GM19239 (cell line): ENCODE measurements around the gene TMC7.

Source experiments
- DNase-seq: peaks from one replicate; pipeline ENCODE4 v3.0.0; 2011; ENCODE audit warnings: low spot score; ENCODE audit not compliant: insufficient read length
- FAIRE-seq: peaks from 2 replicates; lab custom pipeline; 2011; peaks lifted over from hg19 to GRCh38; lab: Jason Lieb, UNC

Gene TMC7

DNA sequence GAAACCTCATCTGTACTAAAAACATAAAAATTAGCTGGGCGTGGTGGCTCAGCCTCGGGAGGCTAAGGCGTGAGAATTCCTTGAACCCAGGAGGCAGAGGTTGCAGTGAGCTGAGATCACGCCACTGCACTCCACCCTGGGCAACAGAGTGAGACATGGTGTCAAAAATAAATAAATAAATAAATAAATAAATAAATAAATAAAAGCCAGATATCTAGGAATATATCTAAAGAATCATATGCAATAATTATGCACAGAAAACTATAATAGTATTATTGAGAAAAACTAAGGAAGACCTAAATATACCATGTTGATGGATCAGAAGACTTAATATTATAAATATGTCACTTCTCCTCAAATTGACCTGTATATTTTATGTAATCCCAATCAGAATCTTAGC lies 37.0 kb downstream of the TMC7 start:
- no peak for FAIRE-seq
- no peak for DNase-seq

DNA sequence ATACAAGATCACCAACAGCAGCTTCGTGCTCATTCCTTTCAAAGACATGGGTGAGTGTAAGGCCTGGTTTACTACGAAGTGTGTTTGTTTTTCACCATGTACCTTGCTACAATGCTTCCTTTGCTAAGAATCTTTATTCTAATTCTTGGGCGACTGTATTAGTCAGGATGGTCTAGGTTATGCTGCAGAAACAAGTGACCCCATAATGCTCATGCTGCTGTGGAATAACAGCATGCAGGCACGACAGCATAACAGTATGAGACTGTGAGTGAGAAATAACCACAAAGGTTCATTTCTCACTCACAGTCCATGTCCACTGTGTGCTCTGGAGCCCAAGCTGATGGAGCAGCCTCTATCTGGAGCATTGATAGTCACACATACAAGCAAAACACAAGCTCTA lies 38.0 kb downstream of the TMC7 start:
- FAIRE-seq (no peak), DNase-seq (no peak)

DNA sequence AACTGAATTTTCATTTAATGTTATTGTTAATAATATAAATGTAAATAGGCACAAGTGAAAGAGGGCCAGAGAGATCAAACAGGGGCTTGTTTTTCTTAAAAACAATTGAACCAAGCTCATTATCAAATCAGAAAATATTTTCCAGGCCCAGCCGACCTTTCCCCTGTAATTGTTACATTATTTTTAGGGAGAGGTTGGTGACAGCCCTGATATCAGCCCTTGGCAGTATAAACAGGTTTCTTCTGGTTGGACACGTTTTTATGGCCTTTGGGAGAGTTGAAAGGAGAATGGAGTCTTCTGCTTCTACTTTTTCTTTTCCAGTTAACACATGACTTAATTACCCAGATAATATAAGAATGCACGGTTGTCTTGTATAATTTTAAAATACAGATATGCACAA lies 43.7 kb downstream of the TMC7 start:
- no peak for DNase-seq
- FAIRE-seq = no peak

DNA sequence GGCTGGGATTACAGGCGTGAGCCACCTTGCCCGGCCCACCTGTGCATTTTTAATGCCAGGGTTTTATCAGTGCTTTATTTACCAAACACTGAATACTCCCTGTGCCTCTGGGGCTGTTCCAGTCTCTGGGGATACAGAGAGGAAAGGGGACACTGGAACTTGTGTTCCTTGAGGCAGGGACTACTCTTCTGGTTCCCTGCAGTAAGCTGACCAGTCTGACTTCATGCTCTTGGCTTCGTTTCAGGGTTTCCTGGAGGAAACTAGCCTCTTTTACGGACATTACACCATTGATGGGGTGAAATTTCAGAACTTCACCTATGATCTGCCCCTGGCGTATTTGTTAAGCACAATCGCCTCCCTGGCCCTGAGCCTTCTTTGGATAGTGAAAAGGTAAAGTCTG lies 46.2 kb downstream of the TMC7 start:
- DNase-seq (no peak), FAIRE-seq (no peak)

DNA sequence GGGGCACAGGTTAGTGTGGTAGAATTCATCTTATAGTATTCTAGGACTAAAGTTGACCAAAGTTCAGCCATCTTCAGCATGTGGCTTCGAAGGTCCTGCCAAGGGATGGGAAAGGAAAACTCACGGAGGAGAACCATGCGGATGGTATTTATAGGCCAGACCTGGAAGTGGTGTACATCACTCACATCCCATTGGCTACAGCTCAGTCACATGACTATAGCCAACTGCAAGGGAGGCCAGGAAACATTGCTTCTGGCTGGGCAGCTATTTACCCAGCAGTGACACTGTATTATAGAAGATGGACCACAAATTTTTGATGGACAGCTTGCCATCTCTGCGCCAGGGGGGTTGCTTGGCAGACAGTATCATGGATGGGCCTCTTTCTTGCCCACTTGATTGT lies 48.0 kb downstream of the TMC7 start:
- FAIRE-seq = no peak

DNA sequence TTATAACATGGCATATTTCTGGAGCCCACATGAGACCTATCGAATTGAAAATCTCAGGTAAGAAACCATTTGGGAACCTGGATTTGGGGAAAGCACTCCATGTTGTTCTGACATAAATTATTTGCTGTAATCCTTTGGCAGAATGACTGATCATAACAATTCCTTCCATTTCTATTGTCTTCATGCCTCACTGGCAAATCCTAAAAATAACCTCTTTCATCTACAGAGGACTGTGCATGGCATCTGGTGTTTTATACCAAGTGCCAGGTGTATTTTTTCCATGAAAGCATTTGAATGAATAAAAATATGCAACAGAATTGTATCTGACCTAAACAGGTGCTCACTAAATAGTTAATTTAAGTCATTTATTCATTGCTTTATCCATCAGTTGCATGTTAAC lies 50.0 kb downstream of the TMC7 start:
- FAIRE-seq (no peak), DNase-seq (no peak)

More for the DNA sequence above, 48.0 kb downstream of the TMC7 start:
- DNase-seq = no peak

DNA sequence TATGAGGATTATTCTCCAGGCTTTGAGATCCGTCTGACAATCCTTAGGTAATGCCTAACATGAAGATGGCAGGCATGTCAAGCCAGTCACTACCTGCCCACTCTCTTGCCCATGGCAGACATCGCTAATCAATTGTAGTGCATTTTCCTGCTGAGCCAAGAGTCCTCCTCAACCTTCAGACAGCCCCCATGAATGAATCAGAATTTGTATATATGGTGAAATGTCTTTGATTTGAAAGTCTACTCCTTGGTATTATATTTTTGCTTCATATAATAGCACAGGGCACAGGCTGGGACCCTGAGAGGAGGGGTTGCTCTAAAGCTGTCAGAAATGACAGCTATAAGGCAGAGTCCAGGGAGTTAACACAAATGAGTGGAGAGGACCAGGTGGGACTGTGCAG lies 56.7 kb downstream of the TMC7 start:
- no peak for FAIRE-seq
- DNase-seq = no peak

DNA sequence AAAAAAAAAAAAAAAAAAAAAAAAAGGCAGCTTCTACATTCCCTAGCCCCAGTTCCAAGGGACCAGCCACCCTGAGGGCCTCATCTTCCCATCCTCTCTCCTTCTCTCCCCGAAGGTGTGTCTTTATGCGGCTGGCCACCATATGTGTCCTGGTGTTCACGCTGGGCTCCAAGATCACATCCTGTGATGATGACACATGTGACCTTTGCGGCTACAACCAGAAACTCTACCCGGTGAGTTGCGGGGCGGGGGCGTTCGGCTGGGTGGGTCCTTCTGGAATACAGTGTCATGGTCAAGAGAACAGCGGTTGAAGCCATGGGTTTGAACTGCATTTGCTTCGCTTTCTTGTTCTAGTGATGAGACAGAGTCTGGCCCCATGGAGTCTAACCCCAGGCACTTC lies 61.0 kb downstream of the TMC7 start:
- no peak for FAIRE-seq
- DNase-seq = no peak

DNA sequence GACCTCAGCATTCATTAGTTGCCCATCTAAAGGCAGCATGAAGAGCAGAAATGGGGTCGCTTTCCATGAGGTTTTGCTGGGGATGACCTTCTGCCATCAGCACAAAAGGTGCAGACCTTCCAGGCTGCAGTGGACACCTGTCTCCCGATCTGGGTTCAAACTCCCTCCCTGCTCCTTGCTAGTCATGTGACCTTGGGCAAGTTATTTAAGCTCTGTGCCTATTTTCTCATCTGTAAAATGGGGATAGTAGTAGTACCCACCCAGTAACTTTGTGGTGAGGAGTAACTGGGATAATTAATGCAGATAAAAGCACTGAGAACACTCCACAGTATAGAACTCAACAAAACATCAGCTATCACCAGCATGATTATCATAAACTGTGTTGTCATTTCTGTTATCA lies 62.3 kb downstream of the TMC7 start:
- DNase-seq (no peak), FAIRE-seq (no peak)

DNA sequence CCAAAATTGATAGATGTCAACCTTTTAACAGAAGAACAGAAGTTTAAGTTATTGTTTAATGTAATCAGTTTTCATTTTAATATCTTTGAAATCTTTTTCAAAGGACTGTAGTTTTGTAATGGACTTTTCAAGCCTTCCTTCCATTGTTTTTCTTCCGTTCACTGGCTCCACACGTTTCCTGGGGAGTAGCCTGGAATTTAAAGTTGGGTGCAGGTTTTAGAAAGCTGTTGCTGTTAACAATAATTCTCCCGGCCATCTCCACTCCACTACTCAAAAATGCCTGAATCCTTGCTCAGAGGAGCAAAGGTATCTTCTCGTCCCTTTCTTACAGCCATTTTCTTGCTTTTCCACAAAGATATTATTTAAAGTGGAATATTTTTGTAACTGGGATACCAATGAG lies 79.0 kb downstream of the TMC7 start:
- FAIRE-seq = no peak
- DNase-seq = no peak

DNA sequence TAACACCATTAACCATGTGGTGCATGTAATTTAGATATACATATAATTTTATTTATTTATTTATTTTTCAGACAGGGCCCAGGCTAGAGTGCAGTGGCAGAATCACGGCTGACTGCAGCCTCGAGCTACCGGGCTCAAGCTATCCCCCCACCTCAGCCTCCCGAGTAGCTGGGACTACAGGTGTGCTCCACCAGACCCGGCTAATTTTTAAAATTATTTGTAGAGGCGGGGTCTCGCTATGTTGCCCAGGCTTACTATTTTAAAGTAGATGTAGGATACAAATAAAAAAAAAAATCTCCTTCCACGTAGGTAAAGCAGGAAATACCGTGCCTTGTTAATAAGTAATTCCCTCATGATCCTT lies 83.2 kb downstream of the TMC7 start:
- DNase-seq = no peak
- no peak for FAIRE-seq

DNA sequence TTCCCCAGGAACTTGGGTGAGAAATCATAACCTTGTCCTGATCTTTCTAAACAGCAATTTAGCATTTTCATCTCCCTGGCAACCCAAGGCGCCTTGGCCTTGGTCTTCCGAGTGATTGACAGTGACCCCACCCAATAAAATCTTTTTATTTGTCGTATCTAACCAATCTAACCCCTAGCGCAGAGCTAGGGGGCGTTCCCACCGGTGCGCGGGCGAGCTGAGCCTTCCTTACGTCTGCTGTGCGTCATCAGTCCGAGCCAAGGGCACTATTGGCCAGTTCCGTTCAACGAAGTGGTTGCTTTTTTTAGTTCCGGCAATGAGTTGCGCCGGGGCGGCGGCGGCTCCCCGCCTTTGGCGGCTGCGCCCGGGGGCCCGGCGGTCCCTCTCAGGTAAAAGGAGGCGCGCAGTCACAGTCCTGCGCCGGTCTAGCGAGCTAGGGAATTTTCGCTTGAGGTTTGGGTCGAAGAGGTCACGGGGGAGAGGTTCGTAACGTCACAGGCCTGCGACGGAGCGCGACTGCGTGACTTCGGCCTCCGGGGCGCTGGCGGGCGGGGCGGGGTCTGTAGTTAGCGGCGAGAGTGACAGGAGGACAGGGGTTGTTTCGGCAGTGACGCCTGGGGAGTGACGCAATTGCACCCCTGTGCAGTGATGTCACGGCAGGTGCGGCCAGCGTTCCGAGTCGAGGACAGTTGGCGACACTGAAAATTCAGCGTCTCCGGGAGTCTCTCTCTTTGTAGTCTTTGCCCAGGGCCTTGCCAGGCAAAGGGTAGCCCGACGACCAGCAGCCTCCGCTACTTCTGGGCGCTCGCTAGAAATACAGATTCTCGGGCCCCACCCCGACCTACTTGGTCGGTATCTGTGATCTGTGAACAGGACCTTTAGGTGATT lies 83.9 kb downstream of the TMC7 start, which contains the start of gene COQ7:
COQ7 (plus strand) TSS at position 266 of the 888 bp plus-strand sequence; CDS start at position 317, 51 bp downstream.
- FAIRE-seq = peak; percentile 98
- peak; percentile 90 for DNase-seq

DNA sequence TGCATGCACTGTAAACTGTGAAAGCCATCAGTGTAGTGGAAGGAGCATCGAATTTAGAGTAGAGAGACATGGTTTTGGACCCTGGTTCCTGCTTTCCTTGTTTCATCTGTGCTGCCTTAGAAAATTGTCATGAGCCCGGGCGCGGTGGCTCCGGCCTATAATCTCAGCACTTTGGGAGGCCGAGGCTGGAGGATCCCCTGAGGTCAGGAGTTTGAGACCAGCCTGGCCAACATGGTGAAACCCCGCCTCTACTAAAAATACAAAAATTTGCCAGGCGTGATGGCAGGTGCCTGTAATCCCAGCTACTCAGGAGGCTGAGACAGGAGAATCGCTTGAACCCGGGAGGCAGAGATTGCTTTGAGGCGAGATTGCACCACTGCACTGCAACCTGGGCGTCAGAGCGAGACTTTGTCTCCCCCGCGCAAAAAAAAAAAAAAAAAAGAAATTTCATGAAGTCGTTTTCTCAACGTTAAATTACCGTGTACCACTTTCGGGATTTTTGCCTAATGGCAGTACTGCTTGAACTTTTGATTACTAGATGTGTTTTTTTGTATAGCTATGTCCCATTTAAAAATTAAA lies 84.6 kb downstream of the TMC7 start:
- DNase-seq = no peak
- FAIRE-seq = no peak

DNA sequence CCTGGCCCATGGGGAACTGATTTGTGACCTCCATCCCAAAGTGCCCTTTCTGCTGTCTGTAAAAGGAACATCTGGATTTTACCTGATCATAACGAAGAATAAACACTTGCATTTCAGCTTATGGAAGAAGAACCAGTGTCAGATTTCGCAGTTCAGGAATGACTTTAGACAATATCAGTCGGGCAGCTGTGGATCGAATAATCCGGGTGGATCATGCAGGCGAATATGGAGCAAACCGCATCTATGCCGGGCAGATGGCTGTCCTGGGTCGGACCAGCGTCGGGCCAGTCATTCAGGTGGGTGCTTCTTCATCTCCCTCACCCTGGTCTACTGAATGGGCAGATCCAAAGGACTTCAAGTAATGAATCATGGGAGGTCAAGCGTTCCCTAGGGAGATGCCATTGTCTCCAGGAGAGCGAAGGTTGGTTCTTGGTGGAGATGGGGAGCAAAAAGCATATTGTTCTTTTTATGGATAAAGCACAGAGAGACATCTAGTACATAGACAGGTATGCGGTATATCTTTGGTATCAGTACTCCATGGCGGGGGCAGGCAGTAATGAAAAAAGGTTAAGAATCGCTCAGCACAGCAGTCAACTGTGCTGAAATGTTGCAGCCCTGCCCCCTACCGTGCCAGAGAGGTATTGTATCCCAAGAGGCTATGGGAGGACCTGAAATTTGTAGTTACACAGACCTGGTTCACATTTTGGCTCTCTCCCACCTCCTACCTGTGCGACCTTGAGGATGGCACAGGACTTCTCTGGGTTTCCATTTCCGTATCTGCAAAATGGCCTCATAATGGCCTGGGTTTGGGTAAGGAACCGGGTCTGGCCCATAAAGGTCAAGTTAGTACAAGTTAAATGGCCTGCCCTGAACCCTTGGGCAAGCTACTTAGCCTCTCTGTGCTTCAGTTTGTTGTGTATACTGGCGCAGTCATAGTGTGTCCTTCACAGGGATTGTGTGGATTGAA lies 88.4 kb downstream of the TMC7 start:
- DNase-seq (no peak), FAIRE-seq (no peak)

DNA sequence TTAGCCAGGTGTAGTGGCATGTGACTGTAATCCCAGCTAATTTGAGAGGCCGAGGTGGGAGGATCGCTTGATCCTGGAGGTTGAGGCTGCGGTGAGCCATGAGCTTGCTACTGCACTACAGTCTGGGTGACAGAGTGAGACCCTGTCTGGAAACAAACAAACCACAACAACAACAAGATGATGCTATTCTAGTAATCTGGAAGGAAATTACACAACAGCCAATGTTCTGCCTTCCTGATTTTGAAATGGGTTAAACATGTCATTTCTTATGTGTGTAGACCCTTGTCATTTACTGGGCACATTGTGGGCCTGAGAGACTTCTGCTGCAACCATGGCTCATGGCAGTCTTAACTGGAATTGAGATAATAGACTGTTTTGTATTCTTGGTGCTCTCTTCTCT lies 89.6 kb downstream of the TMC7 start:
- FAIRE-seq (no peak), DNase-seq (no peak)

DNA sequence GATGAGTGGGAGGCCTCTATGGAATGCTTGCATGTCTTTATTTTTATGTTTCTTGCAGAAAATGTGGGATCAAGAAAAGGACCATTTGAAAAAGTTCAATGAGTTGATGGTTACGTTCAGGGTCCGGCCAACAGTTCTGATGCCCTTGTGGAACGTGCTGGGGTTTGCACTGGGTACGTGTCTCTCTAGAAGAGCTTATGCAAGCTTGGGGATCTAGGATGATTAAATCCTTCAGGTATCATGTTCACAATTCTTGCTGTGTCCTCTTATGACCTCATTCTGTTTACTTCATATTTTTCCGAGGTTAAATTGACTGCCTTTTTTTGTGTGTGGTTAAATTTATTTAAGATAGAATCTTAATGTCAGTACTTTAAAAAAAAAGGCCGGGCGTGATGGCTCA lies 90.1 kb downstream of the TMC7 start:
- FAIRE-seq = no peak

DNA sequence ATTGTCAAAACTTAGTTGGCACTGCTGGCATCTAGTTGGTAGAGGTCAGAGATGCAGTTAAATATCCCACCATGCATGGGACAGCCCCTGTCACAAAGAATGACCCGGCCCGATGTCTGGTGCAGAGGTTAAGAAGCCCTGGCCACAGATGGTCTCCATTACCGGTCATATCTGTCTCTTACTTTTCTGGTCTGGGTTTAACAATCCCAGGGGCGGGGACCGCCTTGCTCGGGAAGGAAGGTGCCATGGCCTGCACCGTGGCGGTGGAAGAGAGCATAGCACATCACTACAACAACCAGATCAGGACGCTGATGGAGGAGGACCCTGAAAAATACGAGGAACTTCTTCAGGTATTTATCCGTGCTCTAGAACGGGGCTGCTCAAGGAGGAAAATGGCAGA lies 91.8 kb downstream of the TMC7 start:
- no peak for DNase-seq
- no peak for FAIRE-seq

More for the DNA sequence above, 90.1 kb downstream of the TMC7 start:
- no peak for DNase-seq

DNA sequence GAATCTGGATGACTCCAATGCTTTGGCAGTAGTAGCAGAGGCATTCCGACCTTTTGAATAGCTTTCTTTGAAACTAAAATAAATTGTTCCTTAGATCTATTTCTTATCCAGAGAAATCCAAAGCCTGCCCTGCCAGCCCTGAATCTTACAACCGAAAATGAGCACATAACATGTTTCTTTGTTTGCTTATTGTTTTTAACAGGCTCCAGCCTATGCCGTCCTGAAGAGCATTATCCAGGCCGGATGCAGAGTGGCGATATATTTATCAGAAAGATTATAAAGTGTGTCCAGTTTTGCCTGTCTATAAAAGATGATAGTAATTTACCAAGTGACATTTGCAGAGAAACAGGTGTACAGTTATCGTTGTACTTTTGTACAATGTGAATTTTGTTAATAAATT lies 94.1 kb downstream of the TMC7 start:
- DNase-seq = no peak
- FAIRE-seq = no peak

DNA sequence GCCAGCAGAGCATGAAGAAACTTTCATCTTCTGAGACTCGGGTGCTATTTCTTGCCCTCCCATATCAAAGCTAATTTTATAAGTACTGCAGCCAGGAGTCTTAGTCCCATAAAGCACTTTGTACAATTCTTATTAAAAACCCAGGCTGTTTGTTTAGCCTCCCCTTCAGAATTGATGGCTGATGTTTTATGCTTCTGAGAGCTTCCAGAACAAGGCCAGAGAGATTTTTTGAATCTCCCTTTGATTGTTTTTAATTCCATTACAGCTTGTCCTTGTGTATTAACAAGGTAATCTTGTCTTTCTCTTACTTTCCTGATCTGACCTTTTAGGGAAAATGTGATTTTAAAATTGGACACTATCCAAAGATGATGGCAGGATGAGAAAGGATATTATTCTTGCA lies 99.9 kb downstream of the TMC7 start:
- FAIRE-seq (no peak), DNase-seq (no peak)

DNA sequence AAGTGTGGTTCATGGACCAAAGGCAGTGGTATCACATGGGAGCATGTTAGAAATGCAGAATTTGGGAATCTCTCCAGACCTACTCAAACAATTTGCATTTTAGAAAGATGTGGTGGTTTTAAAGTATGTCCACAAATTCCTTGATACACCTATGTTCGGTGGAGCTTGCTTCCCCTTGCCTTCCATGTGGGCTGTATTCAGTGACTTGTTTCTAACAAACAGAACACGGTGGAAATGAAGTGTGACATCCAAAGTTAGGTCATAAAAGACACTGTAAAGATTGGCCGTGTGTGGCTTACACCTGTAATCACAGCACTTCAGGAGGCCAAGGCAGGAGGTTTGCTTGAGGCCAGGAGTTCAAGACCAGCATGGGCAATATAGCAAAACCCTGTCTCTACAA lies 100.4 kb downstream of the TMC7 start:
- FAIRE-seq (no peak), DNase-seq (no peak)

DNA sequence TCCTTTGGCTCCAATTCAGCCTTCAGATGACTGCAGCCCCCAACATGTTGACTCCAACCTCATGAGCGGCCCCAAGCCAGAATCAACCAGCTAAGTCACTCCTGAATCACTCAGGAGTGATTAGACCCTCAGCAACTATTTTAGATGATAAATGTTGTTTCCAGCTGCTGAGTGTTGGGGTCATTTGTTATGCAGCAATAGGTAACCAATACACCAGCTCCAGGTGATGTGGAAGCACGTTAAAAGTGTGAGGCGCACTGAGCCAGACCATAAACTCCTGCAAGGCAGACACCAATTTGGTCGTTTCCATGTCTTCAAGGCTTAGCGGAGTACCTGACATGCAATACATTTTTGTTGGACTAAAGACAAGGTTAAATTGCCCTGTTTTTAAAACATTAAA lies 101.1 kb downstream of the TMC7 start:
- FAIRE-seq = no peak
- DNase-seq = no peak
